Endometrial microvascular endothelial cells (primary cell): ENCODE data around the gene POU1F1. TPM values are rescaled to one million over a fixed set of nuclear protein-coding genes. Genes with fewer than 3 reads are reported as not detected.
"Not testable (repeated sequence)": the region's sequence is repeated elsewhere in the genome, so short reads cannot be mapped to it uniquely, and the experiment has no call there.

ENCODE experiments used
- in situ Hi-C: cut with HindIII; loops from 2 replicates; pipeline ENCODE4 v1.10.0; 2017; ENCODE audit warnings: low sequenced_read_pairs, low pct_unique_long_range_greater_than_20kb; ENCODE audit errors: inconsistent ontology term
- total RNA-seq: library from RNA; depleted of rRNA; stranded (reverse); fragments of >200 nt; gene quantifications from one replicate; pipeline ENCODE4 v1.2.3, GENCODE V29; 2015; ENCODE audit errors: inconsistent ontology term

Gene POU1F1
- total RNA-seq, 1 donor from 2014 or later, result not detected

GRCh38 chr3:87267953-87268645 is 8.3 kb downstream of the POU1F1 start:
- in situ Hi-C loops, result no loop called here

- in situ Hi-C loops, result no loop called here
Observed at GRCh38 chr3:87261925-87262324, 14.5 kb downstream of the POU1F1 start.

GRCh38 chr3:87260270-87260669 is 16.1 kb downstream of the POU1F1 start:
- in situ Hi-C loops, result no loop called here

- in situ Hi-C loops, result no loop called here
Observed at GRCh38 chr3:87250009-87250408, 26.4 kb downstream of the POU1F1 start.

- in situ Hi-C loops, result no loop called here
Observed at GRCh38 chr3:87248831-87249230, 27.6 kb downstream of the POU1F1 start.

GRCh38 chr3:87248231-87248630 is 28.2 kb downstream of the POU1F1 start:
- in situ Hi-C loops, result not testable (repeated sequence)

- in situ Hi-C loops, result no loop called here
Observed at GRCh38 chr3:87247430-87247773, 29.0 kb downstream of the POU1F1 start.

GRCh38 chr3:87246662-87247429 is 29.5 kb downstream of the POU1F1 start:
- in situ Hi-C loops, result no loop called here

GRCh38 chr3:87236093-87236492 is 40.3 kb downstream of the POU1F1 start:
- in situ Hi-C loops, result no loop called here

- in situ Hi-C loops, result no loop called here
Observed at GRCh38 chr3:87233805-87234204, 42.6 kb downstream of the POU1F1 start.

- in situ Hi-C loops, result no loop called here
Observed at GRCh38 chr3:87229113-87229512, 47.3 kb downstream of the POU1F1 start.

- in situ Hi-C loops, result no loop called here
Observed at GRCh38 chr3:87228316-87228715, 48.1 kb downstream of the POU1F1 start.

- in situ Hi-C loops, result no loop called here
Observed at GRCh38 chr3:87227835-87228144, 48.6 kb downstream of the POU1F1 start.

- in situ Hi-C loops, result no loop called here
Observed at GRCh38 chr3:87227104-87227834, 49.1 kb downstream of the POU1F1 start, which contains the start of gene CHMP2B. Gene CHMP2B (plus strand): TSS chr3:87227309. CDS start chr3:87227523, 214 bp downstream.

- in situ Hi-C loops, result no loop called here
Observed at GRCh38 chr3:87225659-87226058, 50.7 kb downstream of the POU1F1 start.

- in situ Hi-C loops, result no loop called here
Observed at GRCh38 chr3:87219611-87220010, 56.8 kb downstream of the POU1F1 start.

- in situ Hi-C loops, result no loop called here
Observed at GRCh38 chr3:87218560-87218959, 57.8 kb downstream of the POU1F1 start.
